GM12878 (cell line): ENCODE results near the gene NR2F6. TPM values are rescaled to one million over a fixed set of nuclear protein-coding genes. Genes with fewer than 3 reads are reported as not detected.

Source experiments
- ATAC-seq: fragments of 200-7000 bp; cut with Tn5 transposase; 3 replicates; pipeline ENCODE4 v1.9.1; 2020; ENCODE audit warnings: mild to moderate bottlenecking, moderate library complexity
- BruUV-seq: library from RNA; stranded (reverse); fragments of 400-500 nt; replicated peaks from 2 replicates; lab custom pipeline; 2021; lab: Mats Ljungman, UMichigan
- CTCF ChIA-PET: fragments of 300-600 bp; sonication (Branson Sonifier 250); formaldehyde crosslinking; extraction: SDS; loops from one replicate; lab custom pipeline; 2021; ENCODE audit warnings: inconsistent platforms; lab: Yijun Ruan, JAX
- POLR2A ChIA-PET: fragments of 350-600 bp; formaldehyde crosslinking; extraction: SDS; loops from one replicate; lab custom pipeline; 2021; ENCODE audit warnings: inconsistent platforms; lab: Charles Lee
- RAD21 ChIA-PET: fragments of 300-600 bp; sonication (Branson Sonifier 250); formaldehyde crosslinking; loops from one replicate; lab custom pipeline; 2023; ENCODE audit warnings: antibody characterized with exemption; ENCODE audit not compliant: unreplicated experiment; lab: Charles Lee
- SMC1A ChIA-PET: fragments of 300-600 bp; sonication (Branson Sonifier 250); formaldehyde crosslinking; loops from one replicate; lab custom pipeline; 2023; ENCODE audit not compliant: unreplicated experiment, uncharacterized antibody; lab: Charles Lee
- DNase-seq: peaks from one replicate; pipeline ENCODE4 v3.0.0-alpha.2; 2011; ENCODE audit warnings: low read depth, low spot score
- FAIRE-seq: peaks from 3 replicates; lab custom pipeline; 2011; peaks lifted over from hg19 to GRCh38; lab: Jason Lieb, UNC
- H2AFZ ChIP-seq: 2 replicates; pipeline ENCODE4 v1.6.0; 2011; ENCODE audit warnings: low read depth, low read length, control low read depth; ENCODE audit not compliant: control insufficient read depth
- H3K27ac ChIP-seq: 2 replicates; pipeline ENCODE4 v1.5.1; 2011; ENCODE audit warnings: control low read depth; ENCODE audit not compliant: control insufficient read depth, insufficient read depth
- H3K27me3 ChIP-seq, 2 experiments: replicated peaks in 1 of 2; 2 replicates each; pipeline versions ENCODE4 v1.6.0 to v1.6.1; 2011; ENCODE audit warnings: low read length in 1 of 2; ENCODE audit not compliant: control insufficient read depth in 2 of 2, insufficient read depth in 2 of 2
- H3K36me3 ChIP-seq, 2 experiments: 2 replicates each; pipeline ENCODE4 v1.5.1; 2011; ENCODE audit warnings: low read length in 1 of 2; ENCODE audit not compliant: control insufficient read depth in 2 of 2, insufficient read depth in 2 of 2
- H3K4me1 ChIP-seq: 2 replicates; pipeline ENCODE4 v1.6.1; 2011; ENCODE audit warnings: mild to moderate bottlenecking, low read length, moderate library complexity, mixed read lengths; ENCODE audit not compliant: control insufficient read depth, insufficient read depth
- H3K4me2 ChIP-seq: 2 replicates; pipeline ENCODE4 v1.6.0; 2011; ENCODE audit warnings: control low read depth; ENCODE audit not compliant: control insufficient read depth, insufficient read depth
- H3K4me3 ChIP-seq: fragments of 200-600 bp; sonication (generic); 2 replicates; pipeline ENCODE4 v1.5.1; 2016
- H3K79me2 ChIP-seq: 2 replicates; pipeline ENCODE4 v1.6.0; 2011; ENCODE audit warnings: low read length; ENCODE audit not compliant: control insufficient read depth, insufficient read depth
- H3K9ac ChIP-seq: 2 replicates; pipeline ENCODE4 v1.8.0; 2011; ENCODE audit warnings: low read length, control low read depth, mixed read lengths; ENCODE audit not compliant: control insufficient read depth, insufficient read depth
- H3K9me3 ChIP-seq: replicated peaks from 3 replicates; pipeline ENCODE4 v1.5.1; 2011; ENCODE audit warnings: mild to moderate bottlenecking, low read length; ENCODE audit not compliant: control insufficient read depth, insufficient read depth
- H4K20me1 ChIP-seq: 2 replicates; pipeline ENCODE4 v1.6.0; 2011; ENCODE audit not compliant: control insufficient read depth, insufficient read depth
- ATF2 ChIP-seq: IDR thresholded peaks from 2 replicates; pipeline ENCODE4 v1.6.1; 2012; ENCODE audit warnings: low read length, inconsistent platforms
- BHLHE40 ChIP-seq, 2 experiments: fragments of 450-650 bp in 1 of 2; IDR thresholded peaks; 2 replicates each; pipeline ENCODE4 v1.6.1; 2011 to 2017; ENCODE audit warnings: low read depth in 2 of 2, borderline replicate concordance in 1 of 2, improper control_type of control experiment in 1 of 2, low read length in 1 of 2, mild to moderate bottlenecking in 1 of 2
- BMI1 ChIP-seq: fragments of 450-650 bp; IDR thresholded peaks from 2 replicates; pipeline ENCODE4 v1.6.1; 2016; ENCODE audit warnings: mild to moderate bottlenecking, moderate library complexity, borderline replicate concordance
- CTCF ChIP-seq, 3 experiments: IDR thresholded peaks in 2 of 3; conservative IDR thresholded peaks in 1 of 3; 2 replicates each; pipeline ENCODE4 v1.5.1; 2011; ENCODE audit warnings: low read depth in 3 of 3, low read length in 3 of 3, mild to moderate bottlenecking in 3 of 3, control low read depth in 2 of 3, moderate library complexity in 2 of 3, inconsistent platforms in 1 of 3, mixed read lengths in 1 of 3; ENCODE audit not compliant: control insufficient read depth in 2 of 3, insufficient read depth in 1 of 3; ENCODE audit errors: extremely low read depth in 1 of 3
- EED ChIP-seq: sonication (generic); IDR thresholded peaks from 2 replicates; pipeline ENCODE4 v1.6.1; 2016; ENCODE audit warnings: antibody characterized with exemption, low read depth
- ETV6 ChIP-seq, 2 experiments: fragments of 450-650 bp in 1 of 2; IDR thresholded peaks in 1 of 2; conservative IDR thresholded peaks in 1 of 2; 2 replicates each; pipeline ENCODE4 v1.6.1; 2014; ENCODE audit warnings: antibody characterized with exemption in 1 of 2, borderline replicate concordance in 1 of 2, low read depth in 1 of 2, mild to moderate bottlenecking in 1 of 2, moderate library complexity in 1 of 2
- MEF2A ChIP-seq: IDR thresholded peaks from 2 replicates; pipeline ENCODE4 v1.6.1; 2011; ENCODE audit warnings: low read depth, mild to moderate bottlenecking, low read length, moderate library complexity; ENCODE audit not compliant: insufficient read depth
- POLR2A ChIP-seq: IDR thresholded peaks from 2 replicates; pipeline ENCODE4 v1.6.1; 2011; ENCODE audit warnings: low read depth, mild to moderate bottlenecking, low read length
- POLR2AphosphoS5 ChIP-seq: IDR thresholded peaks from 2 replicates; pipeline ENCODE4 v1.6.1; 2011; ENCODE audit warnings: mild to moderate bottlenecking, low read length, inconsistent platforms
- RUNX3 ChIP-seq: IDR thresholded peaks from 2 replicates; pipeline ENCODE4 v1.6.1; 2012; ENCODE audit warnings: low read length, inconsistent platforms
- ZBED1 ChIP-seq: IDR thresholded peaks from 2 replicates; pipeline ENCODE4 v1.6.1; 2016; ENCODE audit warnings: borderline replicate concordance
- WGBS: methylation state at CpG from one replicate; pipeline ENCODE4 v1.1.6; 2016; ENCODE audit warnings: low lambda C conversion rate; ENCODE audit not compliant: insufficient replicate concordance, insufficient coverage; ENCODE audit errors: missing lambda C conversion rate; 5-methylcytosine and 5-hydroxymethylcytosine counted together
- in situ Hi-C: fragments of 300-500 bp; cut with MboI; formaldehyde crosslinking; loops from 9 replicates; pipeline ENCODE4 v1.14.3; 2018; ENCODE audit warnings: mixed read lengths
- intact Hi-C: fragments of 100-400 bp; cut with micrococcal nuclease; formaldehyde crosslinking; loops from one replicate; pipeline ENCODE4 v1.14.2; 2022; ENCODE audit not compliant: unreplicated experiment
- polyA plus RNA-seq, 11 experiments: library from polyadenylated mRNA; depleted of rRNA in 4 of 11; unstranded in 6 of 11; stranded (reverse) in 5 of 11; fragments of >200 nt; fragmentation: Nextera tagmentation in 4 of 11; fragmentation: Illumina TruSeq in 1 of 11; extraction: Ambion mirVana in 4 of 11; extraction: Trizol in 1 of 11; gene quantifications; 1 replicate in 1 of 11; 2 replicates in 10 of 11; pipeline versions ENCODE4 v1.2.1 to v1.2.3, GENCODE V29; 2011 to 2016; ENCODE audit warnings: inconsistent platforms in 2 of 11, missing spikeins in 2 of 11, low read depth in 1 of 11
- total RNA-seq, 4 experiments: library from RNA; depleted of rRNA in 3 of 4; stranded (reverse); fragments of >200 nt in 3 of 4; fragmentation: Illumina TruSeq in 1 of 4; extraction: Trizol in 1 of 4; gene quantifications; 2 replicates each; pipeline versions ENCODE4 v1.2.1 to v1.2.3, GENCODE V29; 2013 to 2021

NR2F6 gene
- total and polyA plus RNA-seq, 10 of the 15 experiments (the other 5 are each of a cell fraction or from before 2014, with no cell fraction given), result 0.18 to 15.5 (median 6.1) TPM

- TF ChIP-seq ZBED1 (peak; percentile 55; the same call in 1 of the 2 replicates), BHLHE40 (IDR thresholded peaks at IDR 0.05; ENCODE audit: borderline replicate concordance in 1 of 2, low read depth in 2 of 2, low read length in 1 of 2) (peak; percentile 38 to 45; a peak in 2 of 4 replicates), ETV6 (conservative IDR thresholded peaks at IDR 0.05 in 1 of 2, IDR thresholded peaks at IDR 0.05 in 1 of 2; ENCODE audit: borderline replicate concordance in 1 of 2, low read depth in 1 of 2) (no peak), BMI1 (no peak), POLR2A (peak; percentile 43; the same call in 1 of the 2 replicates), ATF2 (0 out of 2 replicates have a peak, but pooled peaks have one; percentile 28), RUNX3 (peak; percentile 28; the same call in 1 of the 2 replicates), EED (0 out of 2 replicates have a peak, but pooled peaks have one; percentile 12), CTCF (IDR thresholded peaks at IDR 0.05 in 2 of 3, conservative IDR thresholded peaks at IDR 0.05 in 1 of 3; ENCODE audit: control insufficient read depth in 2 of 3, extremely low read depth in 1 of 3, insufficient read depth in 1 of 3, low read depth in 3 of 3, low read length in 3 of 3) (no peak), MEF2A (peak; percentile 47; the same call in 1 of the 2 replicates), POLR2AphosphoS5 (0 out of 2 replicates have a peak, but pooled peaks have one; percentile 29)
- POLR2A ChIA-PET, result interaction anchor here (0.5 to 2.1 kb wide), 19 partner anchors 12 to 1861 kb away, joined by 3 to 16 read pairs (median 4); partner anchors contain the start of genes ABHD8, ANKLE1, ANO8 and DDA1
- H3K36me3 ChIP-seq, result peaks cover 3 to 5% of the 10 kb centered on the region in 2 experiments; a peak in 3 of 4 replicates
- in situ Hi-C loops, result no loop called here
- FAIRE-seq, result no peak
- CTCF ChIA-PET, result interaction anchor here (0.5 to 10.5 kb wide), 19 partner anchors 8 to 1676 kb away, joined by 3 to 120 read pairs (median 3); partner anchors contain the start of genes ABHD8, ANKLE1, HAUS8 and MRPL34
- H3K9me3 ChIP-seq, result no peaks in the 10 kb centered on the region
- H3K27me3 ChIP-seq, result no peaks in the 10 kb centered on the region
- H2AFZ ChIP-seq, result peak overlapping the region; percentile 89
- no peaks in the 10 kb centered on the region for H4K20me1 ChIP-seq
- SMC1A ChIA-PET, result interaction anchor here (0.6 to 5.0 kb wide), 13 partner anchors 15 to 671 kb away, joined by 3 to 43 read pairs (median 3); partner anchors contain the start of genes ABHD8, ANKLE1 and USE1
- under 1% methylated on average over 12 of the region's 12 CpGs for WGBS
- peak overlapping the region; percentile 75 for H3K4me2 ChIP-seq
- peak overlapping the region; percentile 66 for H3K9ac ChIP-seq
- BruUV-seq, result TSS peak; percentile 88
- RAD21 ChIA-PET, result interaction anchor here (0.7 to 1.8 kb wide), 22 partner anchors 11 to 551 kb away, joined by 3 to 22 read pairs (median 4); partner anchors contain the start of genes ABHD8, ANKLE1, DDA1 and OCEL1
- peaks cover 11% of the 10 kb centered on the region for H3K4me1 ChIP-seq
- peaks cover 13% of the 10 kb centered on the region for H3K79me2 ChIP-seq
- intact Hi-C loops, result loop anchor here (2.0 to 10.0 kb wide), 2 partner anchors 16 to 492 kb away; no protein-coding TSS in a partner anchor
- ATAC-seq, result no peak
- no peak for DNase-seq
- H3K27ac ChIP-seq, result peak overlapping the region; percentile 81
- H3K4me3 ChIP-seq, result no peak overlapping the region
Observed at GRCh38 chr19:17266589-17266974, 20.9 kb upstream of the NR2F6 start.
